GM23338 (cell line): ENCODE measurements around the gene SLC66A1. TPM values are rescaled to one million over a fixed set of nuclear protein-coding genes. Genes with fewer than 3 reads are reported as not detected.
A peak's percentile ranks its signal among the peaks of the same experiment; 100 is the strongest.

Experiments
- ATAC-seq: fragments of 200-7000 bp; cut with Tn5 transposase; 3 replicates; pipeline ENCODE4 v1.9.1; 2020
- DNase-seq: peaks from one replicate; pipeline ENCODE4 v3.0.0-alpha.2; 2015; ENCODE audit warnings: low spot score
- H2AFZ ChIP-seq: fragments of 200-600 bp; sonication (generic); 2 replicates; pipeline ENCODE4 v1.8.0; 2016; ENCODE audit warnings: antibody characterized with exemption, mild to moderate bottlenecking, moderate library complexity
- H3F3A ChIP-seq: fragments of 200-600 bp; sonication (generic); replicated peaks from 2 replicates; pipeline ENCODE4 v1.8.0; 2017; ENCODE audit warnings: antibody characterized with exemption, mixed run types, low read depth
- H3K27ac ChIP-seq: fragments of 200-600 bp; sonication (generic); 2 replicates; pipeline ENCODE4 v1.6.1; 2016; ENCODE audit warnings: low read depth
- H3K27me3 ChIP-seq: fragments of 200-600 bp; sonication (generic); 2 replicates; pipeline ENCODE4 v1.8.0; 2016; ENCODE audit warnings: mild to moderate bottlenecking, mixed run types, moderate library complexity; ENCODE audit not compliant: insufficient read depth
- H3K36me3 ChIP-seq: fragments of 200-600 bp; sonication (generic); 2 replicates; pipeline ENCODE4 v1.8.0; 2016; ENCODE audit warnings: mild to moderate bottlenecking; ENCODE audit not compliant: insufficient read depth
- H3K4me1 ChIP-seq: fragments of 200-600 bp; sonication (generic); 2 replicates; pipeline ENCODE4 v1.8.0; 2016; ENCODE audit warnings: mild to moderate bottlenecking, moderate library complexity; ENCODE audit not compliant: insufficient read depth
- H3K4me2 ChIP-seq: fragments of 200-600 bp; sonication (generic); 2 replicates; pipeline ENCODE4 v1.7.1; 2017; ENCODE audit warnings: mixed run types
- H3K4me3 ChIP-seq: fragments of 200-600 bp; sonication (generic); 2 replicates; pipeline ENCODE4 v1.6.1; 2016; ENCODE audit warnings: mixed run types
- H3K79me2 ChIP-seq: fragments of 200-600 bp; sonication (generic); replicated peaks from 2 replicates; pipeline ENCODE4 v1.8.0; 2017; ENCODE audit warnings: mild to moderate bottlenecking; ENCODE audit not compliant: insufficient read depth
- H3K9me2 ChIP-seq: fragments of 200-600 bp; sonication (generic); 2 replicates; pipeline ENCODE4 v1.8.0; 2017; ENCODE audit not compliant: insufficient read depth
- H4K20me1 ChIP-seq: fragments of 200-600 bp; sonication (generic); replicated peaks from 2 replicates; pipeline ENCODE4 v1.8.0; 2017; ENCODE audit warnings: mild to moderate bottlenecking; ENCODE audit not compliant: insufficient read depth
- H3K27ac Mint-ChIP-seq: 2 replicates; pipeline ENCODE4 v1.8.0; 2020; ENCODE audit warnings: inconsistent platforms, mild to moderate bottlenecking, moderate library complexity, mixed read lengths
- H3K27me3 Mint-ChIP-seq: 3 replicates; pipeline ENCODE4 v1.8.0; 2022; ENCODE audit warnings: low read depth, mild to moderate bottlenecking, moderate library complexity, mixed read lengths, inconsistent platforms; ENCODE audit not compliant: insufficient read depth, poor library complexity
- H3K36me3 Mint-ChIP-seq: 3 replicates; pipeline ENCODE4 v1.8.0; 2021; ENCODE audit warnings: low read depth, mild to moderate bottlenecking, inconsistent platforms, moderate library complexity, mixed read lengths
- H3K4me1 Mint-ChIP-seq: 3 replicates; pipeline ENCODE4 v1.8.0; 2020; ENCODE audit warnings: mild to moderate bottlenecking, inconsistent platforms, mixed read lengths
- H3K4me3 Mint-ChIP-seq: 3 replicates; pipeline ENCODE4 v1.8.0; 2021; ENCODE audit warnings: moderate library complexity, mild to moderate bottlenecking, inconsistent platforms, mixed read lengths
- H3K9me3 Mint-ChIP-seq: 3 replicates; pipeline ENCODE4 v1.8.0; 2020; ENCODE audit warnings: moderate library complexity, mild to moderate bottlenecking, inconsistent platforms, mixed read lengths
- CTCF ChIP-seq, 2 experiments: fragments of 200-600 bp in 1 of 2; sonication (generic) in 1 of 2; conservative IDR thresholded peaks; 2 replicates each; pipeline versions ENCODE4 v1.5.1 to v1.6.1; 2016 to 2017; ENCODE audit warnings: antibody characterized with exemption in 2 of 2, low read depth in 2 of 2, mild to moderate bottlenecking in 2 of 2, moderate library complexity in 1 of 2
- ETS1 ChIP-seq: IDR thresholded peaks from 2 replicates; pipeline ENCODE4 v1.6.1; 2016; ENCODE audit warnings: antibody characterized with exemption
- EZH2 ChIP-seq: fragments of 200-600 bp; sonication (generic); IDR thresholded peaks from one replicate; pipeline ENCODE4 v1.8.0; 2017; ENCODE audit warnings: antibody characterized with exemption, mild to moderate bottlenecking, low read depth; ENCODE audit not compliant: unreplicated experiment
- EZH2phosphoT487 ChIP-seq: fragments of 200-600 bp; sonication (generic); IDR thresholded peaks from one replicate; pipeline ENCODE4 v1.8.1; 2018; ENCODE audit warnings: antibody characterized with exemption; ENCODE audit not compliant: unreplicated experiment
- JUNB ChIP-seq: IDR thresholded peaks from one replicate; pipeline ENCODE4 v1.6.1; 2016; ENCODE audit warnings: antibody characterized with exemption; ENCODE audit not compliant: unreplicated experiment
- NANOG ChIP-seq: IDR thresholded peaks from 2 replicates; pipeline ENCODE4 v1.6.1; 2016; ENCODE audit warnings: antibody characterized with exemption, borderline replicate concordance
- POLR2AphosphoS5 ChIP-seq: IDR thresholded peaks from 2 replicates; pipeline ENCODE4 v1.6.1; 2016; ENCODE audit warnings: antibody characterized with exemption, low read depth
- STAT1 ChIP-seq: IDR thresholded peaks from one replicate; pipeline ENCODE4 v1.6.1; 2016; ENCODE audit warnings: antibody characterized with exemption; ENCODE audit not compliant: unreplicated experiment
- ZNF114 ChIP-seq: fragments of 250-450 bp; sonication (Bioruptor Pico); IDR thresholded peaks from 2 replicates; pipeline ENCODE4 v1.5.0; 2020; ENCODE audit warnings: mild to moderate bottlenecking, moderate library complexity
- ZNF331 ChIP-seq: fragments of 250-450 bp; sonication (Bioruptor Pico); IDR thresholded peaks from 2 replicates; pipeline ENCODE4 v1.5.0; 2020; ENCODE audit warnings: low read depth, mild to moderate bottlenecking, moderate library complexity
- ZNF462 ChIP-seq: fragments of 250-450 bp; sonication (Bioruptor Pico); IDR thresholded peaks from 2 replicates; pipeline ENCODE4 v1.5.0; 2020; ENCODE audit warnings: mild to moderate bottlenecking, moderate library complexity
- polyA plus RNA-seq: library from polyadenylated mRNA; unstranded; fragments of >200 nt; fragmentation: Nextera tagmentation; extraction: Ambion mirVana; gene quantifications from 2 replicates; pipeline ENCODE4 v1.2.1, GENCODE V29; 2016
- total RNA-seq: library from RNA; depleted of rRNA; stranded (reverse); fragments of >200 nt; shearing (Covaris generic); gene quantifications from 2 replicates; pipeline ENCODE4 v1.2.3, GENCODE V29; 2014

Gene SLC66A1
- total and polyA plus RNA-seq, 2 experiments from 2014 or later = 6.9 to 19.7 TPM

GRCh38 chr1:19348441-19349198 is 36.5 kb downstream of the SLC66A1 start:
- Histone ChIP-seq H3K27me3 (no peaks in the 10 kb centered on the region), H3K27ac (no peak overlapping the region), H3K9me2 (no peaks in the 10 kb centered on the region), H3K79me2 (peaks cover 4% of the 10 kb centered on the region; the same call in 1 of the 2 replicates), H3K4me1 (peaks cover 4% of the 10 kb centered on the region; the same call in 1 of the 2 replicates), H3K36me3 (peaks cover 5% of the 10 kb centered on the region; the same call in 1 of the 2 replicates), H3K4me3 (no peak overlapping the region), H3K4me2 (no peak overlapping the region), H4K20me1 (peaks cover 14% of the 10 kb centered on the region), H2AFZ (no peak overlapping the region), H3F3A (0 out of 2 replicates have a peak, but pooled peaks cover 3% of the 10 kb centered on the region)
- no peak for DNase-seq
- Mint-ChIP-seq H3K27ac (0 out of 2 replicates have a peak overlapping the region, but pooled peaks have one; percentile 31), H3K4me1 (peaks cover 14% of the 10 kb centered on the region), H3K9me3 (no peaks in the 10 kb centered on the region), H3K4me3 (no peak overlapping the region), H3K36me3 (peaks cover 42% of the 10 kb centered on the region), H3K27me3 (peaks cover 12% of the 10 kb centered on the region)
- no peak for TF ChIP-seq ZNF114 (CRISPR knock-in tag)
- no peak for ATAC-seq

GRCh38 chr1:19349999-19350398 is 37.9 kb downstream of the SLC66A1 start:
- Histone ChIP-seq H2AFZ (no peak overlapping the region), H3K4me1 (peaks cover 16% of the 10 kb centered on the region), H3F3A (0 out of 2 replicates have a peak, but pooled peaks cover 14% of the 10 kb centered on the region), H3K79me2 (peaks cover 5% of the 10 kb centered on the region; the same call in 1 of the 2 replicates), H3K27me3 (no peaks in the 10 kb centered on the region), H4K20me1 (peaks cover 22% of the 10 kb centered on the region), H3K27ac (no peak overlapping the region), H3K4me3 (no peak overlapping the region), H3K36me3 (0 out of 2 replicates have a peak, but pooled peaks cover 5% of the 10 kb centered on the region), H3K9me2 (no peaks in the 10 kb centered on the region), H3K4me2 (no peak overlapping the region)
- H3K36me3 Mint-ChIP-seq = peaks cover 38% of the 10 kb centered on the region
- no peak overlapping the region for H3K27ac Mint-ChIP-seq
- no peak for ATAC-seq
- peaks cover 28% of the 10 kb centered on the region for H3K4me1 Mint-ChIP-seq
- H3K4me3 Mint-ChIP-seq = no peak overlapping the region
- H3K9me3 Mint-ChIP-seq = no peaks in the 10 kb centered on the region
- peaks cover 17% of the 10 kb centered on the region for H3K27me3 Mint-ChIP-seq
- no peak for DNase-seq
- TF ChIP-seq ZNF331 (CRISPR knock-in tag) (no peak), ZNF462 (CRISPR knock-in tag) (no peak), JUNB (no peak), ETS1 (no peak), EZH2phosphoT487 (no peak), EZH2 (no peak), ZNF114 (CRISPR knock-in tag) (no peak), CTCF (conservative IDR thresholded peaks at IDR 0.05; ENCODE audit: low read depth in 2 of 2) (no peak), NANOG (no peak), POLR2AphosphoS5 (no peak), STAT1 (no peak)
